T-helper 9 cell (primary cell): ENCODE data around the gene CSRNP3.

Source experiments
- DNase-seq: peaks from one replicate; pipeline ENCODE4 v3.0.0-alpha.2; 2020

Gene CSRNP3

DNA sequence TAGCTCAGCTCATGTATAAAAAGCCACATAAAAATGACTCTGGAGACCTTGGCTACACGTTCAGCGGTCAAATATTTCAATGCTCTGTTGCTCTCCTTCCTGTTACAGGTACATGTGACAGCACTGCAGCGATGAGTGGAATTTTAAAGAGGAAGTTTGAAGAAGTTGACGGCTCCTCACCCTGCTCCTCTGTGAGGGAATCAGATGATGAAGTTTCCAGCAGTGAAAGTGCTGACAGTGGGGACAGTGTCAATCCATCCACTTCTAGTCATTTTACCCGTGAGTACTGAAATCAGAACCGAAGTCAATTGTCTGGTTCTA, 125.4 kb downstream of the CSRNP3 start:
- no peak for DNase-seq

- no peak for DNase-seq
These were observed 127.3 kb downstream of the CSRNP3 start for GRCh38 chr2:165596788-165597187.

DNA sequence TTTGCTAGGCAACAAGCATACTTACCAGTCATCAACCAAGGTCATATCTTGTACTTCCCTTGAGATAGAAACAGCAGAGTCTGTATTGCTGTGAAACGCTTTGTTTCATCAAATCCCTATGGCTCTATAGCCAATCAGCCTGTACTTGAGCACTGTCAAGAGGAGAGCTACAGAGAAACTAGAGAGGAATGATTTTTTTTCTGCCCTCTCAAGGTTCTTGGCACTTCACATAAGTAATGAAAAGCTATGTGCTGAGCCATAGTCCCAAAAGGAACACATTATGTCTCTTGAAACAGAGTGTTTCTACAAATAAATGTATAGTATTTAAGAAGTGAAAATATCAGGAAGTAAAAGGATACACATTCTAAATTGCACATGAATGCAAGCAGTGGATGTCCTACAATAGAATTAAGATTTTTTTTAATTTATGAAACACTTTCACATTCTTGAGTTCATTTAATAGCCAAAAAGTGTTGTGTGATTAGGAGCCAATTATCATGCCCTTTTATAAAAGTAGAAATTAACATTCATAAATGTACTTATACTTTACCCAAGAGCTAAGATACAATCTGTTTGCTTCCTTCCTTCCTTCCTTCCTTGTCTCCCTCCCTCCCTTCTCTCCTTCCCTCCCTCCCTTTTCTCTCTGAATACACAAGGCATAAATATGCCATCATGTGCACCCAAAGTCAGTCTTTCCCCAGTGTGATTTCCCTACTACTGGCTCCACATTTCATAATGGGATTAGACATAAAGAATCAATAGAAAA, 131.8 kb downstream of the CSRNP3 start:
- DNase-seq = no peak

GRCh38 chr2:165601928-165602521, 132.5 kb downstream of the CSRNP3 start:
- no peak for DNase-seq

GRCh38 chr2:165609672-165610071, 140.2 kb downstream of the CSRNP3 start:
- no peak for DNase-seq

- no peak for DNase-seq
These were observed 141.1 kb downstream of the CSRNP3 start for GRCh38 chr2:165610591-165611029.

- DNase-seq = no peak
These were observed 148.4 kb downstream of the CSRNP3 start for GRCh38 chr2:165617741-165618481.

DNA sequence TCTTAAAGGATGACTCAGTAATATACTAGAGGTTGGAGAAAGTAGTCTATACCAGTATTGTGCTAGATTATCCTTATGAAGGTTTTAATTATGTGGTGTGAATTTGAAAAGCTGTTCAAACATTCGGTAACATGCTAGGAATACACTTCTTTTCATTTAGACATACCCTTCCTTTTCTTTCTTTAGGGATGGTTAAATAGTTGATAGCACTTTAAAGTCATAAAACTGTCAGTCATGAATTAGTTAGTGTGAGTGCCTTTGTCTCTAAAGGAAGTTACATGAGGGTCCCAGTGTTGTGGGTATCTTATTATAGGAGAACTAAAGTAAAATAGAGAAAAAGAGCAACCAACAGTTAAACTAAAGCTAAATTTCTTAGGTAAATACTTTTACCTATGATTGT, 149.3 kb downstream of the CSRNP3 start:
- no peak for DNase-seq

- no peak for DNase-seq
These were observed 151.6 kb downstream of the CSRNP3 start for GRCh38 chr2:165621086-165621560.

- no peak for DNase-seq
These were observed 153.7 kb downstream of the CSRNP3 start for GRCh38 chr2:165623161-165623560.

- DNase-seq = no peak
These were observed 154.4 kb downstream of the CSRNP3 start for GRCh38 chr2:165623783-165624469.

DNA sequence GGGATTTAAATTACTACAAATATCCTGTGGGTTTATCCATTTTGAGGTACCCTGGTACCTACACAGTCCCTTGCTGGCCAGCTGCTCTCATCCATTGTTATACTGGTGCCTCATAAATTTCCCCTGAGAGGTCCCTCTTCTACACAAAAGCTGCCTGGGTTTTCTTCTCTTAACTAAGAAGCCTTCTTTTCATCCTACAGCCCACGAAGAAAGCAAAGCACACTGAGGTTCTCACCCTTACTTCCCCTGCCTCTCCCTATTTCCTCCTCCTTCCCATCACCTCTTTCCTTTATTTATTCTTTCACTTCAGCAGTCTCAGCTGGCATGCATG, 154.9 kb downstream of the CSRNP3 start:
- DNase-seq = no peak

- no peak for DNase-seq
These were observed 158.0 kb downstream of the CSRNP3 start for GRCh38 chr2:165627470-165627869.

DNA sequence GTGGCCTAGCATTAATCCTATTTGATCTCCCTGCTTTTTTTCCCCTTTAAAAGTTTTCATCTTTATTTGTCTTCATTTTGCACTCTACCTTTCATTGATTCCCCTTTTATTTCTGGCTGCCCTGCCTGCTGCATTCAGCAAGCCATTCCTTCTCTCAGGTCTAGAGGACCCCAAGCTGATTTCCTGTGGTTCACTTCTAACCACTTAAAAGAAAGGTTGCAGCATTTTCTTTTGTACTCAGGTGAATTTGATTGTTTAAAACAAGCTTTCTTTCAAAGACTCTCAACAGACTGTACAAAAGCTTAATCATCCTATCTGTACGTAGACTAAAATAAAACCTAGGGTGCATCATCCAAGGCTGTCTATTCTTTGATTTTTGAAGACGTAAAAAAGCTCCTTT, 160.3 kb downstream of the CSRNP3 start:
- DNase-seq = no peak

GRCh38 chr2:165630236-165630635, 160.7 kb downstream of the CSRNP3 start:
- no peak for DNase-seq

DNA sequence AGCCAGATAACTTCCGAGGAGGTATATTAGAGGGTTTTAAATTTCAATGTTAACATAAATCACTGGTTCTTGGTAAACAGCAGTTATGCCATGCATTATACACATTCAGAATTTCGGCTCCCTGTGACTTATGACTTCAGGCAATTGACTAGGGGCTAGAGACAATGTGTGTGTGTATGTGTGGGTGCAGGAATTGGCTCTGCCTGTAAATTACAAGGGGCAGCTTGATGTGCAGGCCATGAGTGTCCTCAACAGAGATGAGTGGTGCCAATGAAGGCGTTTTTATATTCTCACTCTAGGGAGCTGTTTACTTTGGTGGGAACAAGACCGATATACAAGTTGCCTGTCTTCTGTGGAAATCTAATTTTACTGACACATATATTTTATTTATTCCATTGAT, 161.6 kb downstream of the CSRNP3 start:
- DNase-seq = no peak

- no peak for DNase-seq
These were observed 163.1 kb downstream of the CSRNP3 start for GRCh38 chr2:165632594-165632993.

DNA sequence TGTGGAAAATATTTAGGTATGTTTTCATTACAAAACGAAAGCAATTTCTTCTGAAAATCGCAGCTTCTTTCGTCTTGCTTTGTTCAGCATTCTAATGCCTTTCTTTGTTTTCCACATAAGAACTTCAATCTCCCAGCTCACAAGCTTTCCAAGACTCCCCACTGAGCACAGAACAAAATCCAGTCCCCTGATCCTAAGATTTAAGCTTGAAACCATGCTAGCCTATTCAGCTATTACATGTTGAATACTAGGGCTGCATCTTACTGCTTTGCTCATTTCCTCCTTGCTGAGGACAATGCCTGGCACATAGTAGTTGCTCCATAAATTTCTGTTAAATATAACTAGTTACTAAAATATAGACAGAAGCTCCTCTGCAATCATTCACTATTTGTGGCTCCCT, 163.9 kb downstream of the CSRNP3 start:
- no peak for DNase-seq

GRCh38 chr2:165634282-165634681, 164.8 kb downstream of the CSRNP3 start:
- DNase-seq = no peak

GRCh38 chr2:165634855-165635254, 165.4 kb downstream of the CSRNP3 start:
- DNase-seq = no peak

DNA sequence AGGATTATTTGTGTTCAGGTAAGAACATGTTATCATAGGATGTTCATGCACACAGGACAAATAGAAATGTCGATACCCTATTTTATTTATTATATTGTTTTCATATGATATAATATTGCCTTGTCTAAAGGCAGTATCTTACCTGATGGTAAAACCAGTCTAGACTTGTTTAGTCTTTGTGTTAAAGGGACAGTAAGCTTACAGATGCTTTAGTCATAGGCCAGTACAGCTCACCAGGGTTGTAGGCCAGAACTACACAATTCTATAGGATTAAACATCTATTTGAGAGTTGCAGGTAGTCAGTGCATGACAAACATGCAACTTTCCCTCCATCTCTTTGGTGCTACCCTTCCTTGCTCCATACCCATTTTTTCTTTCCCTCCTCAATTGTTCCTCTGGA, 166.0 kb downstream of the CSRNP3 start:
- DNase-seq = no peak

GRCh38 chr2:165636959-165637358, 167.5 kb downstream of the CSRNP3 start:
- no peak for DNase-seq

- no peak for DNase-seq
These were observed 167.9 kb downstream of the CSRNP3 start for GRCh38 chr2:165637396-165637795.

DNA sequence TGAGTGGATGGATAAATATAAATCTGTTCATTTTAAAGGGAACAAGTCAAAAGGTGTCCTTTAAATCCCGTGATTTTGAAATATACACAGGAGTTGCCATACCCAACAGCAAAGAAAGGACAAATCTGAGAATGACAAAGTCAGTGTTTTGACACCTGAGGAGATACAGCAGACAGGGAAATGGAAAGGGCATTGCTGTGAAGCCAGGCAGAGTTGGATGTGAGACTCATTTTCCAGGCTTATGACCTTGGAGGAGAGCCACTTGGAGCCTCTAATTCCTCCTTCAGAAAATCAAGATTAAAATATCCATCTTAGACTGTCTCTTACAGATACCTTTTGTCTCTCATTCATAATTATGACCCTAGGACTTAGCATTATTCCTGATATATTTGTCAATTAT, 170.0 kb downstream of the CSRNP3 start:
- DNase-seq = no peak
